Gastrocnemius medialis (tissue), 4 donors: Measurements from ENCODE around the gene CRKL.

ENCODE experiments used
- CTCF ChIP-seq, 5 experiments: fragments of 450-650 bp in 3 of 5; fragments of 200-600 bp in 2 of 5; sonication (generic) in 2 of 5; IDR thresholded peaks in 4 of 5; conservative IDR thresholded peaks in 1 of 5; 1 replicate in 4 of 5; 2 replicates in 1 of 5; pipeline ENCODE4 v1.5.1; 2016 to 2019; ENCODE audit warnings: antibody characterized with exemption in 5 of 5, mild to moderate bottlenecking in 3 of 5, moderate library complexity in 3 of 5
- POLR2A ChIP-seq, 2 donors: fragments of 450-650 bp; IDR thresholded peaks; one replicate each; pipeline ENCODE4 v1.6.1; 2017; ENCODE audit warnings: antibody characterized with exemption in 2 of 2, mild to moderate bottlenecking in 2 of 2, moderate library complexity in 2 of 2

GRCh38 chr22:20990184-20991180 is 73.3 kb downstream of the CRKL start:
- TF ChIP-seq CTCF (IDR thresholded peaks at IDR 0.05 in 4 of 5, conservative IDR thresholded peaks at IDR 0.05 in 1 of 5) (no peak), POLR2A (IDR thresholded peaks at IDR 0.05) (no peak)
